HG03558 (cell line): Measurements from ENCODE around the gene OR5K1.

Source experiments
- ATAC-seq: cut with Tn5 transposase; IDR thresholded peaks from one replicate; pipeline ENCODE4 v1.9.1; 2021; ENCODE audit warnings: moderate number of reproducible peaks; ENCODE audit not compliant: unreplicated experiment; ENCODE audit errors: extremely low read depth

Gene OR5K1

GRCh38 chr3:98462901-98463300 is at the start of gene OR5K1:
Gene OR5K1 (plus strand): TSS chr3:98463201. CDS start chr3:98469577, 6,376 bp downstream.
- ATAC-seq, result no peak

- ATAC-seq, result no peak
Measured at GRCh38 chr3:98432575-98432974, 30.4 kb upstream of the OR5K1 start.

GRCh38 chr3:98433764-98434163 is 29.2 kb upstream of the OR5K1 start:
- ATAC-seq, result no peak

GRCh38 chr3:98434412-98434811 is 28.6 kb upstream of the OR5K1 start:
- no peak for ATAC-seq

GRCh38 chr3:98440283-98440682 is 22.7 kb upstream of the OR5K1 start:
- ATAC-seq, result no peak

- peak; percentile 50 for ATAC-seq
Measured at GRCh38 chr3:98445949-98446406, 17.0 kb upstream of the OR5K1 start.

- no peak for ATAC-seq
Measured at GRCh38 chr3:98449606-98450193, 13.3 kb upstream of the OR5K1 start.

- no peak for ATAC-seq
Measured at GRCh38 chr3:98450372-98450771, 12.6 kb upstream of the OR5K1 start.

- ATAC-seq, result no peak
Measured at GRCh38 chr3:98453827-98454226, 9.2 kb upstream of the OR5K1 start.

GRCh38 chr3:98454929-98455328 is 8.1 kb upstream of the OR5K1 start:
- ATAC-seq, result no peak

- no peak for ATAC-seq
Measured at GRCh38 chr3:98457543-98457942, 5.5 kb upstream of the OR5K1 start.

- ATAC-seq, result no peak
Measured at GRCh38 chr3:98460220-98460619, 2.8 kb upstream of the OR5K1 start.

GRCh38 chr3:98482717-98483482 is 19.9 kb downstream of the OR5K1 start:
- ATAC-seq, result no peak

- ATAC-seq, result no peak
Measured at GRCh38 chr3:98483626-98484025, 20.6 kb downstream of the OR5K1 start.

GRCh38 chr3:98497381-98497780 is 34.4 kb downstream of the OR5K1 start, which contains the start of gene OR5K2:
Gene OR5K2 (plus strand): TSS chr3:98497681. CDS start chr3:98497681, 0 bp downstream.
- no peak for ATAC-seq

GRCh38 chr3:98500019-98500418 is 37.0 kb downstream of the OR5K1 start:
- no peak for ATAC-seq

- ATAC-seq, result no peak
Measured at GRCh38 chr3:98501270-98501669, 38.3 kb downstream of the OR5K1 start.

- ATAC-seq, result no peak
Measured at GRCh38 chr3:98501863-98502576, 39.0 kb downstream of the OR5K1 start.

- no peak for ATAC-seq
Measured at GRCh38 chr3:98504539-98504938, 41.5 kb downstream of the OR5K1 start.

GRCh38 chr3:98508582-98508981 is 45.6 kb downstream of the OR5K1 start:
- ATAC-seq, result no peak

- no peak for ATAC-seq
Measured at GRCh38 chr3:98512576-98512975, 49.6 kb downstream of the OR5K1 start.
